HEK293 (cell line): Measurements from ENCODE around the gene PPP5C.
"Not testable (repeated sequence)": the region's sequence is repeated elsewhere in the genome, so short reads cannot be mapped to it uniquely, and the experiment has no call there.

Source experiments
- KLF1 ChIP-seq: fragments of 450-650 bp; formaldehyde crosslinking; IDR thresholded peaks from 2 replicates; pipeline ENCODE4 v1.5.1; 2016; ENCODE audit warnings: missing biosample characterization, missing genetic modification characterization
- YY2 ChIP-seq: fragments of 450-650 bp; formaldehyde crosslinking; IDR thresholded peaks from 2 replicates; pipeline ENCODE4 v1.5.1; 2016; ENCODE audit warnings: missing biosample characterization, missing genetic modification characterization
- ZEB2 ChIP-seq: fragments of 450-650 bp; formaldehyde crosslinking; IDR thresholded peaks from 2 replicates; pipeline ENCODE4 v1.5.1; 2016; ENCODE audit warnings: missing biosample characterization, missing genetic modification characterization
- ZNF140 ChIP-seq: fragments of 450-650 bp; formaldehyde crosslinking; IDR thresholded peaks from 2 replicates; pipeline ENCODE4 v1.5.1; 2016; ENCODE audit warnings: missing biosample characterization, missing genetic modification characterization
- ZNF629 ChIP-seq: fragments of 450-650 bp; formaldehyde crosslinking; IDR thresholded peaks from 2 replicates; pipeline ENCODE4 v1.5.1; 2017; ENCODE audit warnings: missing biosample characterization, missing genetic modification characterization
- TF ChIP-seq, protein P1 (sequence below): fragments of 450-650 bp; formaldehyde crosslinking; IDR thresholded peaks from 2 replicates; pipeline ENCODE4 v1.5.1; 2016; ENCODE audit warnings: missing biosample characterization, missing genetic modification characterization
- TF ChIP-seq, protein P2 (sequence below): fragments of 450-650 bp; formaldehyde crosslinking; IDR thresholded peaks from 2 replicates; pipeline ENCODE4 v1.5.1; 2016; ENCODE audit warnings: missing biosample characterization, missing genetic modification characterization

DNA sequence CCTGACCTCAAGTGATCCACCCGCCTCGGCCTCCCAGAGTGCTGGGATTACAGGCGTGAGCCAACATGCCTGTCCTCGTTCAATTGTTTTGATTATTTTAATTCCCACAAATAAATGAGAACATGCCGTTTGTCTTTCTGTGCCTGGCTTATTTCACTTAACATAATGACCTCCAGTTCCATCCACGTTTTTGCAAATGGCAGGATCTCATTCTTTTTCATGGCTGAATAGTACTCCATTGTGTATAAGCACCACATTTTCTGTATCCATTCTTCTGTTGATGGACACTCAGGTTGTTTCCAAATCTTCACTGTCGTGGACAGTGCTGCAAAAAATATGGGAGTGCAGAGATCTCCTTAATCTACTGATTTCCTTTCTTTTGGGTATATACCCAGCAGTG lies 86.6 kb downstream of the PPP5C start:
- TF ChIP-seq, protein P1, sequence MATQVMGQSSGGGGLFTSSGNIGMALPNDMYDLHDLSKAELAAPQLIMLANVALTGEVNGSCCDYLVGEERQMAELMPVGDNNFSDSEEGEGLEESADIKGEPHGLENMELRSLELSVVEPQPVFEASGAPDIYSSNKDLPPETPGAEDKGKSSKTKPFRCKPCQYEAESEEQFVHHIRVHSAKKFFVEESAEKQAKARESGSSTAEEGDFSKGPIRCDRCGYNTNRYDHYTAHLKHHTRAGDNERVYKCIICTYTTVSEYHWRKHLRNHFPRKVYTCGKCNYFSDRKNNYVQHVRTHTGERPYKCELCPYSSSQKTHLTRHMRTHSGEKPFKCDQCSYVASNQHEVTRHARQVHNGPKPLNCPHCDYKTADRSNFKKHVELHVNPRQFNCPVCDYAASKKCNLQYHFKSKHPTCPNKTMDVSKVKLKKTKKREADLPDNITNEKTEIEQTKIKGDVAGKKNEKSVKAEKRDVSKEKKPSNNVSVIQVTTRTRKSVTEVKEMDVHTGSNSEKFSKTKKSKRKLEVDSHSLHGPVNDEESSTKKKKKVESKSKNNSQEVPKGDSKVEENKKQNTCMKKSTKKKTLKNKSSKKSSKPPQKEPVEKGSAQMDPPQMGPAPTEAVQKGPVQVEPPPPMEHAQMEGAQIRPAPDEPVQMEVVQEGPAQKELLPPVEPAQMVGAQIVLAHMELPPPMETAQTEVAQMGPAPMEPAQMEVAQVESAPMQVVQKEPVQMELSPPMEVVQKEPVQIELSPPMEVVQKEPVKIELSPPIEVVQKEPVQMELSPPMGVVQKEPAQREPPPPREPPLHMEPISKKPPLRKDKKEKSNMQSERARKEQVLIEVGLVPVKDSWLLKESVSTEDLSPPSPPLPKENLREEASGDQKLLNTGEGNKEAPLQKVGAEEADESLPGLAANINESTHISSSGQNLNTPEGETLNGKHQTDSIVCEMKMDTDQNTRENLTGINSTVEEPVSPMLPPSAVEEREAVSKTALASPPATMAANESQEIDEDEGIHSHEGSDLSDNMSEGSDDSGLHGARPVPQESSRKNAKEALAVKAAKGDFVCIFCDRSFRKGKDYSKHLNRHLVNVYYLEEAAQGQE (tag by site-specific recombination) = not testable (repeated sequence)
- not testable (repeated sequence) for TF ChIP-seq ZEB2; ZNF140 (tag by site-specific recombination); YY2 (tag by site-specific recombination); ZNF629 (tag by site-specific recombination); KLF1 (tag by site-specific recombination)
- TF ChIP-seq, protein P2, sequence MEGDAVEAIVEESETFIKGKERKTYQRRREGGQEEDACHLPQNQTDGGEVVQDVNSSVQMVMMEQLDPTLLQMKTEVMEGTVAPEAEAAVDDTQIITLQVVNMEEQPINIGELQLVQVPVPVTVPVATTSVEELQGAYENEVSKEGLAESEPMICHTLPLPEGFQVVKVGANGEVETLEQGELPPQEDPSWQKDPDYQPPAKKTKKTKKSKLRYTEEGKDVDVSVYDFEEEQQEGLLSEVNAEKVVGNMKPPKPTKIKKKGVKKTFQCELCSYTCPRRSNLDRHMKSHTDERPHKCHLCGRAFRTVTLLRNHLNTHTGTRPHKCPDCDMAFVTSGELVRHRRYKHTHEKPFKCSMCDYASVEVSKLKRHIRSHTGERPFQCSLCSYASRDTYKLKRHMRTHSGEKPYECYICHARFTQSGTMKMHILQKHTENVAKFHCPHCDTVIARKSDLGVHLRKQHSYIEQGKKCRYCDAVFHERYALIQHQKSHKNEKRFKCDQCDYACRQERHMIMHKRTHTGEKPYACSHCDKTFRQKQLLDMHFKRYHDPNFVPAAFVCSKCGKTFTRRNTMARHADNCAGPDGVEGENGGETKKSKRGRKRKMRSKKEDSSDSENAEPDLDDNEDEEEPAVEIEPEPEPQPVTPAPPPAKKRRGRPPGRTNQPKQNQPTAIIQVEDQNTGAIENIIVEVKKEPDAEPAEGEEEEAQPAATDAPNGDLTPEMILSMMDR = not testable (repeated sequence)
